Measurements from ENCODE around the gene PTPRD.

The PTPRD gene

DNA sequence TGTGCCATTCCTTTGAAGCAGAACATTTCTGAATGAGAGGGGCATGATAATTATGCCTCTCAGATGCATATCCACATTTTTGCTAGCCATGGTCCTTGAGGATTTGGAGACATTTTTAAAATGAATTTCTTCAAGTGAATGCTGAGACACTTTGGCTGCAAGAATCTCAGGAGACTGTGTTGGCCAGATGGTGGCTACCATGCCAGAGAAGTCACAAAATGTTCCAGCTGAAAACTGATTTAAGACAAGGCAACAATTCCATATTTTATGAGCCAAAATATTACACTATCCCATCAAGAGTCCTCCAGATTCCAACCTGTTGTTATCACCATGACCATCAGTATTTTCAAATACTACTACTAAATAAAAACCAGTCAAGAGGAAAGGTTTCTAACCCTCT is 1953.7 kb downstream of the PTPRD start:
- H3K4me3 ChIP-seq (ENCODE audit: low read depth, low read length), result no peak overlapping the region
- TF ChIP-seq, protein P1, sequence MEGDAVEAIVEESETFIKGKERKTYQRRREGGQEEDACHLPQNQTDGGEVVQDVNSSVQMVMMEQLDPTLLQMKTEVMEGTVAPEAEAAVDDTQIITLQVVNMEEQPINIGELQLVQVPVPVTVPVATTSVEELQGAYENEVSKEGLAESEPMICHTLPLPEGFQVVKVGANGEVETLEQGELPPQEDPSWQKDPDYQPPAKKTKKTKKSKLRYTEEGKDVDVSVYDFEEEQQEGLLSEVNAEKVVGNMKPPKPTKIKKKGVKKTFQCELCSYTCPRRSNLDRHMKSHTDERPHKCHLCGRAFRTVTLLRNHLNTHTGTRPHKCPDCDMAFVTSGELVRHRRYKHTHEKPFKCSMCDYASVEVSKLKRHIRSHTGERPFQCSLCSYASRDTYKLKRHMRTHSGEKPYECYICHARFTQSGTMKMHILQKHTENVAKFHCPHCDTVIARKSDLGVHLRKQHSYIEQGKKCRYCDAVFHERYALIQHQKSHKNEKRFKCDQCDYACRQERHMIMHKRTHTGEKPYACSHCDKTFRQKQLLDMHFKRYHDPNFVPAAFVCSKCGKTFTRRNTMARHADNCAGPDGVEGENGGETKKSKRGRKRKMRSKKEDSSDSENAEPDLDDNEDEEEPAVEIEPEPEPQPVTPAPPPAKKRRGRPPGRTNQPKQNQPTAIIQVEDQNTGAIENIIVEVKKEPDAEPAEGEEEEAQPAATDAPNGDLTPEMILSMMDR (IDR thresholded peaks at IDR 0.05; ENCODE audit: low read depth, low read length), result no peak

DNA sequence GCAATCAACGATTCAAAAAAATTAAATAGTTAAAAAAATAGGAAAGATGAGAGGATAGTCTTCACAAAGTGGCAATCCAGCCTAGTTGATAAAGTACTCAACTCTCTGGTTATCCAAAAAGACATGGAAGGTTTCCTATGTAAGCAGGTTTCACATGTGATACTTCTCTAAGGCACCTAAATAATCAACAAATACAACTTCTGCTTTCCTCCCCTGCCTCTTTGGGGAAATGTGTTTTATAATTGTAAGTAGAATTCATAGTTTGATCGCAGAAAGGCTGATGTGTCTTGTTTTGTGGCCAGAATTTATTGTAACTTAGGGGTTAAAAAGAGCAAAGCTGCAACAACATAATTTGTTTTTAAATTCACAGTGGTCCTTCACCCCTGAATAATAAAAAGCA is 1957.7 kb downstream of the PTPRD start:
- TF ChIP-seq, protein P1 (IDR thresholded peaks at IDR 0.05; ENCODE audit: low read depth, low read length), result no peak
- no peak overlapping the region for H3K4me3 ChIP-seq (ENCODE audit: low read depth, low read length)

DNA sequence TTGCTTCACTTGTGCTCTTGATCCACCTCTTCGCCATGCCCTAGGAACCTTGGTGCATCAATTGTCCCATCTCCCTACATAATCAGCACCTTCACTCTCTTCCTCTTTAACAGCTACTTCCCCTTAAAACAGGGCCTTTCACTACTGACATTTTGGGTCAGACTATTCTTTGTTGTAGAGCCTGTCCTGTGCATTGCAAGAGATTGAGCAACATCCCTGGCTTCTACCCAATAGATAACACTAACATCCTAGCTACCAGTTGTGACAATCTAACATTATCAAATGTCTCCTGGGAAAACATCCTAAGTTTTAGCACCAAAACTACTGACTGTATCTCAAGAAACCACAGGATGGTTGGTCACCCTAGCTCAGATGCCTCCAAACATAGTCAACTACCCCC is 1958.9 kb downstream of the PTPRD start:
- TF ChIP-seq, protein P1 (IDR thresholded peaks at IDR 0.05; ENCODE audit: low read depth, low read length), result no peak
- no peak overlapping the region for H3K4me3 ChIP-seq (ENCODE audit: low read depth, low read length)

DNA sequence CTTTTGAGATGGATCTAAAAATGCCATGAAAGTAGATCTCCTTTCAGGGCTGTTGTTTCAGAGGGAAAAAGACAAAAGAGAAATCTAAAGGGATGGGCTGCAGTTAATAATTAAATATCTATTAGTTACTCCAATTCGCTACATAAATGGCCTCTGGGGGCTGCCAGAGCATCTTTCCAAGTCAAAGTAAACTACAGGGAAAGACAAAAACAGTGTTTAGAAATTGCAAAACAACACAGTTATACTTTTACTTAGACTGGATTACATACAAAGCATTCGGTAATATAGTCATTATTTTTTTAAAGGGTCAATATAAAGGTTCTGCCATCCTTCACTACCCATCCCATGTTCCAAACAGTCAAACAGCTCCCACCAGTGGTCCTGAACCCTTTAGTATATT is 1959.7 kb downstream of the PTPRD start:
- TF ChIP-seq, protein P1 (IDR thresholded peaks at IDR 0.05; ENCODE audit: low read depth, low read length), result no peak
- no peak overlapping the region for H3K4me3 ChIP-seq (ENCODE audit: low read depth, low read length)

DNA sequence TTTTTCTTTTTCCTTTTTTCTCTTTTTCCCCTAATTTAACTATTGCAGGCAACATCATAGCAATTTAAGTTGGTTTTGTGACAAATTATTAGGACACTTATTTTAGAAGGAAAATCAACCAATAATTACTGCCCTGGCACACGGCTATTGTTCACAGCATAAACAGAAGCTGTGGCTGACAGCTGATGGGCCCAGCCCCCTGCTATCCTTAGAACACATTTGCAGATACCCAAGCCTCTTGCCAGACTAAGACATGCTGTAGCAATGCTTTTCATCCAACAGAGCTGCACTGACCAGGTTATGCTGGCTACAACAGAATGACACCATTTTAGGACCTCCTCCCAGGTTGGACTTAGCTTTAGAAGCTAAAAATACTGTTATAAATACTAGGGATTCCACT is 1960.5 kb downstream of the PTPRD start:
- TF ChIP-seq, protein P1 (IDR thresholded peaks at IDR 0.05; ENCODE audit: low read depth, low read length), result no peak
- no peak overlapping the region for H3K4me3 ChIP-seq (ENCODE audit: low read depth, low read length)

DNA sequence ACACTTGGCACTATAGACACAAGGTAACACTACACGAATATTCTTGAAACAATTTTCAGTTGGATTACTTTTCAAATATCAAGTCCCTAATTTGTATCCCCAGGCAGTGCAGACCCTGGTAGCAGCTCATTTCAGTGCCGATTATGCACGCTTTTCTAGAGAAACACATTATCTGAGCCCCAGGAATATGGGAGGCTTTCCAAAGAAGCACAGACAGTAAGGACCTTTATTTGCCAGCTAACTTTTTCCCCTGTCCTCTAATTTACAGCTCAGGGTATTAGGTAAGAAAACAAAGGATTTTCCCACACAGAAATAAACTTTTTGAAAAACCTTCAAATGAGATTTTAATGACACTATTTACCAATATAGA is 1961.0 kb downstream of the PTPRD start:
- TF ChIP-seq, protein P1 (IDR thresholded peaks at IDR 0.05; ENCODE audit: low read depth, low read length), result no peak
- H3K4me3 ChIP-seq (ENCODE audit: low read depth, low read length), result no peak overlapping the region

DNA sequence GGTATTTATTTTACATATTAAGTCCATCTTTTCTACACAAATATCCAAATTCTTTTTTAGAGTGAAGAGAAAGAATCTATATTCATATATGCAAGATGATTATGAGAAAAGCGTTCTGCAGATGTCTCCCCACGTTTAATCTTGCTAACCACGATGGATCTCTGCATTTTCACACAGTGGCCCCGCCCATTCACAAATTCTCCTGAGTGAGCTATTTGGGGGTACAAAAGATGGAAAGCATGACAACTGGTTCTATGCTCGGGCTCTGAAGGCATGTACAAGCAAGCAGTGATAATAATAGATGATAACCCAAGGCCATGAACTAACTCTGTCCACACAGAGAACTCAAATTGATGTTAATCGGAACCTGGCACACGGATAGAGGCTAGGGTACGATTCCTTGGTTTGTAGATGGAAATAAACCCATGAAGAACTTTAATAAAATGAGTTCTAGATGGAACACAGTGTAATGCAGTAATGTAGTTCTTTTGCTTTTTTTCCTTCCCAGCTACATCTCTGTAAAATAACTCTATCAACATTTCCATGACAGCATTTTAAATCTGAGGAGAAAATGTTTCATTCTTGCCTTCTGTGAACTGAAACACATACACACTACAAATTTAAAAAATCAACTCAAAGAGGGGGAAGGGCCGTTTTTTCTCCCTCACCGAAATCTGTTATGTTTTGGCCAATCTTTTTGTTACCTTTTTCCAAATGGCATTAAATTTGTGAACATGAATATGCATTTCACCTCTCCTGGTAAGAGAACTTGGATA is 1961.5 kb downstream of the PTPRD start:
- no peak overlapping the region for H3K4me3 ChIP-seq (ENCODE audit: low read depth, low read length)
- TF ChIP-seq, protein P1 (IDR thresholded peaks at IDR 0.05; ENCODE audit: low read depth, low read length), result no peak
